Thyroid gland (tissue), 4 donors: ENCODE measurements around the gene CBR3. TPM values are rescaled to one million over a fixed set of nuclear protein-coding genes. Genes with fewer than 3 reads are reported as not detected.

Experiments used
- DNase-seq, 2 donors: peaks; one replicate each; pipeline ENCODE4 v3.0.0-alpha.2; 2019
- H3K27ac ChIP-seq, 3 donors: fragments of 200-600 bp; sonication (generic); 1 replicate in 2 of 3; 2 replicates in 1 of 3; pipeline ENCODE4 v1.5.1; 2016 to 2019; ENCODE audit warnings: mild to moderate bottlenecking in 1 of 3, moderate library complexity in 1 of 3
- H3K27me3 ChIP-seq: fragments of 200-600 bp; sonication (generic); one replicate; pipeline ENCODE4 v1.5.1; 2019
- H3K36me3 ChIP-seq, 2 donors: fragments of 200-600 bp; sonication (generic); one replicate each; pipeline ENCODE4 v1.5.1; 2016 to 2019
- H3K4me1 ChIP-seq, 2 donors: fragments of 200-600 bp; sonication (generic); one replicate each; pipeline ENCODE4 v1.5.1; 2017 to 2019
- H3K4me3 ChIP-seq, 3 donors: fragments of 200-600 bp; sonication (generic); replicated peaks in 1 of 3; 1 replicate in 2 of 3; 2 replicates in 1 of 3; pipeline ENCODE4 v1.5.1; 2016; ENCODE audit warnings: mild to moderate bottlenecking in 1 of 3
- H3K9me3 ChIP-seq: fragments of 200-600 bp; sonication (generic); one replicate; pipeline ENCODE4 v1.5.1; 2017
- POLR2A ChIP-seq, 2 donors: fragments of 450-650 bp; IDR thresholded peaks; one replicate each; pipeline ENCODE4 v1.6.1; 2017; ENCODE audit warnings: antibody characterized with exemption in 2 of 2, mild to moderate bottlenecking in 2 of 2, moderate library complexity in 1 of 2
- WGBS, 2 donors: methylation state at CpG; one replicate each; pipeline ENCODE4 v1.1.5; 2017; 5-methylcytosine and 5-hydroxymethylcytosine counted together
- intact Hi-C: fragments of 100-400 bp; cut with DNase I; formaldehyde crosslinking; loops from one replicate; pipeline ENCODE4 v1.15.1; 2023
- total RNA-seq, 4 donors: library from RNA; depleted of rRNA; stranded (reverse); fragments of >200 nt; gene quantifications; one replicate each; pipeline ENCODE4 v1.2.3, GENCODE V29; 2016
- TF ChIP-seq, protein P1 (sequence below), 6 experiments: fragments of 200-600 bp in 3 of 6; fragments of 450-650 bp in 3 of 6; sonication (generic) in 3 of 6; IDR thresholded peaks; one replicate each; pipeline ENCODE4 v1.5.1; 2016 to 2019; ENCODE audit warnings: antibody characterized with exemption in 6 of 6, mild to moderate bottlenecking in 2 of 6, inconsistent platforms in 1 of 6, moderate library complexity in 1 of 6

The CBR3 gene
- total RNA-seq, 4 donors from 2014 or later, result 5.0 to 23.6 (median 6.5) TPM

- no peaks in the 10 kb centered on the region for H3K36me3 ChIP-seq
- no peaks in the 10 kb centered on the region for H3K27me3 ChIP-seq
- TF ChIP-seq POLR2A (IDR thresholded peaks at IDR 0.05), result no peak
- TF ChIP-seq, protein P1, sequence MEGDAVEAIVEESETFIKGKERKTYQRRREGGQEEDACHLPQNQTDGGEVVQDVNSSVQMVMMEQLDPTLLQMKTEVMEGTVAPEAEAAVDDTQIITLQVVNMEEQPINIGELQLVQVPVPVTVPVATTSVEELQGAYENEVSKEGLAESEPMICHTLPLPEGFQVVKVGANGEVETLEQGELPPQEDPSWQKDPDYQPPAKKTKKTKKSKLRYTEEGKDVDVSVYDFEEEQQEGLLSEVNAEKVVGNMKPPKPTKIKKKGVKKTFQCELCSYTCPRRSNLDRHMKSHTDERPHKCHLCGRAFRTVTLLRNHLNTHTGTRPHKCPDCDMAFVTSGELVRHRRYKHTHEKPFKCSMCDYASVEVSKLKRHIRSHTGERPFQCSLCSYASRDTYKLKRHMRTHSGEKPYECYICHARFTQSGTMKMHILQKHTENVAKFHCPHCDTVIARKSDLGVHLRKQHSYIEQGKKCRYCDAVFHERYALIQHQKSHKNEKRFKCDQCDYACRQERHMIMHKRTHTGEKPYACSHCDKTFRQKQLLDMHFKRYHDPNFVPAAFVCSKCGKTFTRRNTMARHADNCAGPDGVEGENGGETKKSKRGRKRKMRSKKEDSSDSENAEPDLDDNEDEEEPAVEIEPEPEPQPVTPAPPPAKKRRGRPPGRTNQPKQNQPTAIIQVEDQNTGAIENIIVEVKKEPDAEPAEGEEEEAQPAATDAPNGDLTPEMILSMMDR (IDR thresholded peaks at IDR 0.05), result no peak
- H3K9me3 ChIP-seq, result no peaks in the 10 kb centered on the region
- whole genome bisulfite sequencing, 2 donors, result 72 to 80% methylated on average over 10 of the region's 10 CpGs
- H3K27ac ChIP-seq, result no peak overlapping the region
- intact Hi-C loops, result no loop called here
- H3K4me1 ChIP-seq, result peaks cover 0 to 7% of the 10 kb centered on the region in 2 donors
- DNase-seq, result no peak
- no peak overlapping the region for H3K4me3 ChIP-seq
Measured at GRCh38 chr21:36163750-36164741, 29.2 kb downstream of the CBR3 start.

- DNase-seq, result no peak
Measured at GRCh38 chr21:36165356-36165755, 30.5 kb downstream of the CBR3 start.

GRCh38 chr21:36166705-36167104 lies 31.8 kb downstream of the CBR3 start:
- intact Hi-C loops, result no loop called here
- Histone ChIP-seq H3K4me3 (no peak overlapping the region), H3K9me3 (no peaks in the 10 kb centered on the region), H3K27ac (no peak overlapping the region), H3K36me3 (no peaks in the 10 kb centered on the region), H3K27me3 (no peaks in the 10 kb centered on the region), H3K4me1 (peaks cover 0 to 7% of the 10 kb centered on the region in 2 donors)
- DNase-seq, result no peak
- no peak for TF ChIP-seq POLR2A (IDR thresholded peaks at IDR 0.05)
- TF ChIP-seq, protein P1 (IDR thresholded peaks at IDR 0.05), result no peak
- WGBS, 2 donors, result 81 to 86% methylated on average over 7 of the region's 7 CpGs

More at GRCh38 chr21:36165356-36165755, 30.5 kb downstream of the CBR3 start:
- Histone ChIP-seq H3K27ac (no peak overlapping the region), H3K9me3 (no peaks in the 10 kb centered on the region), H3K4me3 (no peak overlapping the region), H3K4me1 (peaks cover 0 to 7% of the 10 kb centered on the region in 2 donors), H3K27me3 (no peaks in the 10 kb centered on the region), H3K36me3 (no peaks in the 10 kb centered on the region)
- WGBS, 2 donors, result 96 to 98% methylated on average over 11 of the region's 11 CpGs
- intact Hi-C loops, result no loop called here
- no peak for TF ChIP-seq POLR2A (IDR thresholded peaks at IDR 0.05)
- TF ChIP-seq, protein P1 (IDR thresholded peaks at IDR 0.05), result no peak

DNA sequence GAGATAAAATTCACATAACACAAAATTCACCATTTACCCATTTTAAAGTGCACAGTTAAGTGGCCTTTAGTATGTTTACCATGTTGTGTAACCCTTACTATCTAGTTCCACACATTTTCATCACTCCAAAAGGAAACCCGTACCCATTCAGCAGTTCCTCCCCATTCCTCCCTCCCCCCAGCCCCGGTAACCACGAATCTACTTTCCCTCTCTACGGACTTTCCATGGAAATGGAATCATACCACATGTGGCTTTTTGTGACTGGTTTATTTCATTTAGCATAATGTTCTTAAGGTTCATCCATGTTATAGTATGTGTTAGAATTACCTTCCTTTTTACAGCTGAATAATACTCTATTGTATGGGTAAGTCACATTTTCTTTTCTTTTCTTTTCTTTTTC lies 32.7 kb downstream of the CBR3 start:
- intact Hi-C loops, result no loop called here
- no peak overlapping the region for H3K4me3 ChIP-seq
- peaks cover 0 to 15% of the 10 kb centered on the region in 2 donors for H3K4me1 ChIP-seq
- no peak overlapping the region for H3K27ac ChIP-seq
- no peak for DNase-seq
- no peaks in the 10 kb centered on the region for H3K9me3 ChIP-seq
- 94% methylated on average over 4 of the region's 4 CpGs for WGBS, 2 donors
- H3K36me3 ChIP-seq, result no peaks in the 10 kb centered on the region
- no peaks in the 10 kb centered on the region for H3K27me3 ChIP-seq
- TF ChIP-seq POLR2A (IDR thresholded peaks at IDR 0.05), result no peak
- TF ChIP-seq, protein P1 (IDR thresholded peaks at IDR 0.05), result no peak
